Right hindlimb (tissue), 1 donor: ENCODE data around the gene LRRC14B.
"Not testable (repeated sequence)": the region's sequence is repeated elsewhere in the genome, so short reads cannot be mapped to it uniquely, and the experiment has no call there.

Source experiments
- DNase-seq: peaks from one replicate; pipeline ENCODE4 v3.0.0-alpha.2; 2018

Gene LRRC14B

DNA sequence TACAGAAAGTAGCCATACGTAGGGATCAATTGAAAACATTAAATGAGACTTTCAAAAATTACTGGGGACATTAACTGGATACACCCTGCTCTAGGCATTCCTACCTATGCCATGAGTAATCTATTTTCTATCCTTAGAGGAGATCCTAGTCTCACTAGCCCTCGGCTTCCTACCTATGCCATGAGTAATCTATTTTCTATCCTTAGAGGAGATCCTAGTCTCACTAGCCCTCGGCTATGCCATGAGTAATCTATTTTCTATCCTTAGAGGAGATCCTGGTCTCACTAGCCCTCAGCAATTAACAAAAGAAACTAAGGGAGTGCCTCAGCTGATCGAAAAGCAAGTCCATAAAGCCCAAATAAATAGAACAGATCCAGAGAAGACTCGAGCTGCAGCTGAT lies 54.4 kb downstream of the LRRC14B start:
- not testable (repeated sequence) for DNase-seq
